A172 (cell line): ENCODE measurements around the gene YPEL1. TPM values are rescaled to one million over a fixed set of nuclear protein-coding genes. Genes with fewer than 3 reads are reported as not detected.
"Not testable (repeated sequence)": the region's sequence is repeated elsewhere in the genome, so short reads cannot be mapped to it uniquely, and the experiment has no call there.

ENCODE experiments used
- DNase-seq: peaks from one replicate; pipeline ENCODE4 v3.0.0-alpha.2; 2015; ENCODE audit warnings: low spot score
- total RNA-seq: library from RNA; depleted of rRNA; stranded (reverse); fragments of >200 nt; shearing (Covaris generic); gene quantifications from 2 replicates; pipeline ENCODE4 v1.2.3, GENCODE V29; 2014

Gene YPEL1
- total RNA-seq, 1 experiment from 2014 or later, result 2.7 TPM

- DNase-seq, result not testable (repeated sequence)
These were observed 14.3 kb downstream of the YPEL1 start for GRCh38 chr22:21721195-21721852.

GRCh38 chr22:21720191-21720859 is 15.3 kb downstream of the YPEL1 start:
- not testable (repeated sequence) for DNase-seq

GRCh38 chr22:21719024-21719423 is 16.6 kb downstream of the YPEL1 start:
- no peak for DNase-seq

- DNase-seq, result no peak
These were observed 17.1 kb downstream of the YPEL1 start for GRCh38 chr22:21718499-21718898.

- DNase-seq, result not testable (repeated sequence)
These were observed 19.0 kb downstream of the YPEL1 start for GRCh38 chr22:21716395-21717122.

- no peak for DNase-seq
These were observed 20.8 kb downstream of the YPEL1 start for GRCh38 chr22:21714786-21715185.

- no peak for DNase-seq
These were observed 21.4 kb downstream of the YPEL1 start for GRCh38 chr22:21714059-21714770.

- peak; percentile 10 for DNase-seq
These were observed 22.1 kb downstream of the YPEL1 start for GRCh38 chr22:21713428-21714058.

- peak; percentile 47 for DNase-seq
These were observed 22.7 kb downstream of the YPEL1 start for GRCh38 chr22:21712751-21713427.

- no peak for DNase-seq
These were observed 23.7 kb downstream of the YPEL1 start for GRCh38 chr22:21711851-21712250.

- no peak for DNase-seq
These were observed 25.4 kb downstream of the YPEL1 start for GRCh38 chr22:21710156-21710555.

GRCh38 chr22:21709688-21710087 is 25.9 kb downstream of the YPEL1 start:
- no peak for DNase-seq

GRCh38 chr22:21708960-21709359 is 26.6 kb downstream of the YPEL1 start:
- DNase-seq, result no peak

GRCh38 chr22:21707677-21708076 is 27.9 kb downstream of the YPEL1 start:
- DNase-seq, result no peak

GRCh38 chr22:21703684-21704316 is 31.8 kb downstream of the YPEL1 start:
- DNase-seq, result no peak

GRCh38 chr22:21702700-21703683 is 32.6 kb downstream of the YPEL1 start:
- no peak for DNase-seq

GRCh38 chr22:21702094-21702493 is 33.5 kb downstream of the YPEL1 start:
- DNase-seq, result no peak

- no peak for DNase-seq
These were observed 34.1 kb downstream of the YPEL1 start for GRCh38 chr22:21701384-21701971.

- DNase-seq, result no peak
These were observed 34.8 kb downstream of the YPEL1 start for GRCh38 chr22:21700822-21701221.
